Esophagus squamous epithelium (tissue), 4 donors: Measurements from ENCODE around the gene TTBK2.

Experiments
- POLR2A ChIP-seq, 4 donors: fragments of 450-650 bp; IDR thresholded peaks; one replicate each; pipeline ENCODE4 v1.6.1; 2017; ENCODE audit warnings: antibody characterized with exemption in 4 of 4, mild to moderate bottlenecking in 4 of 4, moderate library complexity in 3 of 4
- TF ChIP-seq, protein P1 (sequence below), 6 experiments: fragments of 450-650 bp in 4 of 6; fragments of 200-600 bp in 2 of 6; sonication (generic) in 2 of 6; IDR thresholded peaks; one replicate each; pipeline ENCODE4 v1.5.1; 2016 to 2019; ENCODE audit warnings: antibody characterized with exemption in 6 of 6, mild to moderate bottlenecking in 4 of 6, moderate library complexity in 4 of 6

DNA sequence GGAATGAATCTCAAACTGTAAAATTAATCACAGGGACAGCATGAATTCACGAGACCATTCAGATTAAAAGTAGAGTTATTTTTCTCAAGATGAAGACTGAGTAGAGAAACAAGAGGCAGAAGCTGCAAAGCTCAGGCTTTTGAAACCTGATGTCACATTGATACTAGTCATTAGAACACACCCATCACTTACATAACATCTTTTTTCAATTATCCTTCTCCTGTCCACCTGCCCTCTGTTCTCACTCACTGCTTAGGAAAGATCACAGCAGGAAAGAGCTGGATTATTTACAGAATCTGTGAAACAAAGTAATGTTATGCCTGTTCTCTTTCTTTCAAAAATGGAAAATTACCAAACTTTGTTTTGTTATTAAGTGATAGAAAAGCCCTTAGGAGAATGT lies 111.7 kb downstream of the TTBK2 start:
- no peak for TF ChIP-seq POLR2A (IDR thresholded peaks at IDR 0.05)
- TF ChIP-seq, protein P1, sequence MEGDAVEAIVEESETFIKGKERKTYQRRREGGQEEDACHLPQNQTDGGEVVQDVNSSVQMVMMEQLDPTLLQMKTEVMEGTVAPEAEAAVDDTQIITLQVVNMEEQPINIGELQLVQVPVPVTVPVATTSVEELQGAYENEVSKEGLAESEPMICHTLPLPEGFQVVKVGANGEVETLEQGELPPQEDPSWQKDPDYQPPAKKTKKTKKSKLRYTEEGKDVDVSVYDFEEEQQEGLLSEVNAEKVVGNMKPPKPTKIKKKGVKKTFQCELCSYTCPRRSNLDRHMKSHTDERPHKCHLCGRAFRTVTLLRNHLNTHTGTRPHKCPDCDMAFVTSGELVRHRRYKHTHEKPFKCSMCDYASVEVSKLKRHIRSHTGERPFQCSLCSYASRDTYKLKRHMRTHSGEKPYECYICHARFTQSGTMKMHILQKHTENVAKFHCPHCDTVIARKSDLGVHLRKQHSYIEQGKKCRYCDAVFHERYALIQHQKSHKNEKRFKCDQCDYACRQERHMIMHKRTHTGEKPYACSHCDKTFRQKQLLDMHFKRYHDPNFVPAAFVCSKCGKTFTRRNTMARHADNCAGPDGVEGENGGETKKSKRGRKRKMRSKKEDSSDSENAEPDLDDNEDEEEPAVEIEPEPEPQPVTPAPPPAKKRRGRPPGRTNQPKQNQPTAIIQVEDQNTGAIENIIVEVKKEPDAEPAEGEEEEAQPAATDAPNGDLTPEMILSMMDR (IDR thresholded peaks at IDR 0.05): no peak
